Cardiac atrium fibroblast (primary cell): ENCODE results near the gene MED7. TPM values are rescaled to one million over a fixed set of nuclear protein-coding genes. Genes with fewer than 3 reads are reported as not detected.

Source experiments
- total RNA-seq: library from RNA; depleted of rRNA; stranded (reverse); fragments of >200 nt; gene quantifications from 2 replicates; pipeline ENCODE4 v1.2.3, GENCODE V29; 2015

MED7 gene
- total RNA-seq, result 9.6 and 10.5 TPM in 2 replicates

GRCh38 chr5:157142317-157143126, at the start of gene MED7:
Gene MED7, minus strand, starts transcription at chr5:157142865. Its CDS starts 3,434 bp downstream, at chr5:157139431.

GRCh38 chr5:157180374-157181264, 38.0 kb upstream of the MED7 start, which contains the start of gene ITK:
Gene ITK, plus strand, starts transcription at chr5:157180840. Its CDS starts 138 bp downstream, at chr5:157180978.

DNA sequence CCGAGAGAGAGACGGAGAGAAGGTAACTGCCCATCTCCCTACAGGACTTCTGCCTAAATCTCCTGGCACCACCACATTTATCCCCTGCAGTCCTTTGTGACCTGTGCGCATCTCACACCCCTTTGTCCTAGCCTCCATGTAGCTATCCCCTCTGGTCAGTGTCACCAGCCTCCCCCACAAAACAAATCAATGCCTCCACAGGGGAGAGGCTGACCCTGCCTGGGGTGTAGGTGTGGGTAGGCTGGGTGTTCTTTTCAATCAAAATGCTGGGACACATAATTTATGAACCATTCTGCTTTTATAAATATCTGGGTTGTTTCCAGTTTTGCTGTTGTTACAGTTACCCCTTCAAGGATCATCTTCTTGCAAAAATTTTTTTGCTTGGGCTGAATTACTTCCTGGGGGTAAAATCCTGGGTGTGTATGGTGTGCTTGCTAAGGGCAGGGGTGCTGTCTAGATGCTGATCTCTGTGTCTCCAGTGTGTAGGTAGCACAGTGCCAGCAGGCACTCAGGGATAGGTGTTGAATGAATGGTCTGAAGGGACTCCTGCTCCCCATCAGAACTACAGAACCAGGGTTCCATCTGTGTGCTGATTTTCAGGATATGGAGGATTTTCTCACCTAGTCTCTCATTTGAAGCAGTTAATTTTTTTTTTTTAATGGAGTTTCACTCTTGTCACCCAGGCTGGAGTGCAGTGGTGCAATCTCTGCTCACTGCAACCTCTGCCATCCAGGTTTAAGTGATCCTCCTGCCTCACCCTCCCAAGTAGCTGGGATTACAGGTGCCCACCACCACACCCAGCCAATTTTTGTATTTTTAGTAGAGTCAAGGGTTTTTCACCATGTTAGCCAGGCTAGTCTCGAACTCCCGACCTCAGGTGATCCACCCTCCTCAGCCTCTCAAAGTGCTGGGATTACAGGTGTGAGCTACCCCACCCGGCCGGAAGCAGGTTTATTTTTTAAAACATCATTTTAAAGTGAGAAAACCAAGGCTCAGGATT, 23.8 kb upstream of the MED7 start, which contains the start of gene GARIN3:
Gene GARIN3, minus strand, starts transcription at position 51 of the 1,000 bp plus-strand sequence. CDS start 96 bp downstream, outside the sequence.

GRCh38 chr5:157108976-157109375, 33.7 kb downstream of the MED7 start, which contains the start of gene HAVCR2:
Gene HAVCR2, minus strand, starts transcription at chr5:157109044. Its CDS starts 61 bp downstream, at chr5:157108983.

Other genes with a start within 250 kb of the MED7 start
- gene TIMD4, start 179.6 kb downstream of the MED7 start, total RNA-seq, result not detected in 2 replicates
- gene HAVCR1, start 83.7 kb downstream of the MED7 start, total RNA-seq, result not detected in 2 replicates
- gene HAVCR2, start 33.8 kb downstream of the MED7 start, total RNA-seq, result not detected in 2 replicates
- gene GARIN3, start 23.4 kb upstream of the MED7 start, total RNA-seq, result not detected in 2 replicates
- not detected in 2 replicates for gene ITK, start 38.0 kb upstream of the MED7 start, total RNA-seq
- 0.54 and 4.7 TPM in 2 replicates for gene CYFIP2, start 123.3 kb upstream of the MED7 start, total RNA-seq